ENCODE results near the gene TRIM24. TPM values are rescaled to one million over a fixed set of nuclear protein-coding genes. Genes with fewer than 3 reads are reported as not detected.

Gene TRIM24
- total RNA-seq, 1 experiment from 2014 or later: 113 TPM

DNA sequence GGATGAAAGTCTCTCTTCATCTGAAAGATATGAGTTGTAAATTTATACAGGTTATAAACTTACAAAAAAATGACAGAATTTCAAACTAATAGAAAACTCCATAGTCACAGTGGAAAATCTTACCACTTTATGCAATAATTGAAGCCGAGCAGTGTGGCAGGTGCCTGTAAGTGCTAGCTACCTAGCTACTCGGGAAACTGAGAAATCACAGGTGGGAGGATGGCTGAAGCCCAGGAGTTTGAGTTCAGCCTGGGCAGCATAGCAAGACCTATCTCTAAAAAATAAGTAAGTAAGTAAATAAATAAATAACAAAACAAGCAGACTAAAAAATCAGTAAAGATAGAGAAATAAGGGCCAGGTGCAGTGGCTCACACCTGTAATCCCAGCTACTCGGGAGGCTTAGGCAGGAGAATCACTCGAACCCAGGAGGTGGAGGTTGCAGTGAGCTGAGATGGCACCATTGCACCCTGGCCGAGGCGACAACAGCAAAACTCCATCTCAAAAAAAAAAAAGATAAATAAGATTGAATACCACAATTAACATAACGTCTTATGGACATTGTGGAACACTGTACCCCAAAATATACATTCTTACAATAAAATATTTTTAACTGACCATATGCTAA is 61.9 kb downstream of the TRIM24 start:
- H3K27me3 Mint-ChIP-seq (ENCODE audit: low read depth): no peaks in the 10 kb centered on the region
- DNase-seq (ENCODE audit: low spot score): no peak
- no peaks in the 10 kb centered on the region for H3K4me1 Mint-ChIP-seq
- TF ChIP-seq KAT7 (CRISPR knock-in tag; IDR thresholded peaks at IDR 0.05; ENCODE audit: borderline replicate concordance) (no peak), ESRRA (CRISPR knock-in tag; IDR thresholded peaks at IDR 0.05; ENCODE audit: borderline replicate concordance) (no peak), AR (CRISPR knock-in tag; IDR thresholded peaks at IDR 0.05) (no peak), TEAD4 (CRISPR knock-in tag; IDR thresholded peaks at IDR 0.05) (no peak), ELF4 (CRISPR knock-in tag; IDR thresholded peaks at IDR 0.05; ENCODE audit: low read depth) (no peak), OVOL2 (CRISPR knock-in tag; IDR thresholded peaks at IDR 0.05; ENCODE audit: borderline replicate concordance) (no peak), PRRX2 (CRISPR knock-in tag; IDR thresholded peaks at IDR 0.05) (no peak), FOXJ3 (CRISPR knock-in tag; IDR thresholded peaks at IDR 0.05; ENCODE audit: borderline replicate concordance) (no peak), RORB (CRISPR knock-in tag; IDR thresholded peaks at IDR 0.05) (no peak)
- TF ChIP-seq, protein P1, sequence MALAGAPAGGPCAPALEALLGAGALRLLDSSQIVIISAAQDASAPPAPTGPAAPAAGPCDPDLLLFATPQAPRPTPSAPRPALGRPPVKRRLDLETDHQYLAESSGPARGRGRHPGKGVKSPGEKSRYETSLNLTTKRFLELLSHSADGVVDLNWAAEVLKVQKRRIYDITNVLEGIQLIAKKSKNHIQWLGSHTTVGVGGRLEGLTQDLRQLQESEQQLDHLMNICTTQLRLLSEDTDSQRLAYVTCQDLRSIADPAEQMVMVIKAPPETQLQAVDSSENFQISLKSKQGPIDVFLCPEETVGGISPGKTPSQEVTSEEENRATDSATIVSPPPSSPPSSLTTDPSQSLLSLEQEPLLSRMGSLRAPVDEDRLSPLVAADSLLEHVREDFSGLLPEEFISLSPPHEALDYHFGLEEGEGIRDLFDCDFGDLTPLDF (CRISPR knock-in tag; IDR thresholded peaks at IDR 0.05): no peak
- TF ChIP-seq, protein P2, sequence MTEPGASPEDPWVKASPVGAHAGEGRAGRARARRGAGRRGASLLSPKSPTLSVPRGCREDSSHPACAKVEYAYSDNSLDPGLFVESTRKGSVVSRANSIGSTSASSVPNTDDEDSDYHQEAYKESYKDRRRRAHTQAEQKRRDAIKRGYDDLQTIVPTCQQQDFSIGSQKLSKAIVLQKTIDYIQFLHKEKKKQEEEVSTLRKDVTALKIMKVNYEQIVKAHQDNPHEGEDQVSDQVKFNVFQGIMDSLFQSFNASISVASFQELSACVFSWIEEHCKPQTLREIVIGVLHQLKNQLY (CRISPR knock-in tag; IDR thresholded peaks at IDR 0.05): no peak
- H3K9me3 Mint-ChIP-seq: peaks cover 38% of the 10 kb centered on the region
- ChIA-PET POLR2A (no interaction called here), CTCF (no interaction called here)
- ATAC-seq: no peak
- no peak overlapping the region for H3K4me3 Mint-ChIP-seq
- H3K36me3 Mint-ChIP-seq: peaks cover 93% of the 10 kb centered on the region
- no peak overlapping the region for H3K27ac Mint-ChIP-seq

- no peak overlapping the region for H3K4me3 Mint-ChIP-seq
- DNase-seq (ENCODE audit: low spot score) (no peak), ATAC-seq (no peak)
- H3K36me3 Mint-ChIP-seq: peaks cover 92% of the 10 kb centered on the region
- peaks cover 53% of the 10 kb centered on the region for H3K9me3 Mint-ChIP-seq
- H3K4me1 Mint-ChIP-seq: no peaks in the 10 kb centered on the region
- ChIA-PET POLR2A (no interaction called here), CTCF (no interaction called here)
- H3K27me3 Mint-ChIP-seq (ENCODE audit: low read depth): no peaks in the 10 kb centered on the region; the same call in 1 of the 2 replicates
- H3K27ac Mint-ChIP-seq: no peak overlapping the region
- TF ChIP-seq, protein P3, sequence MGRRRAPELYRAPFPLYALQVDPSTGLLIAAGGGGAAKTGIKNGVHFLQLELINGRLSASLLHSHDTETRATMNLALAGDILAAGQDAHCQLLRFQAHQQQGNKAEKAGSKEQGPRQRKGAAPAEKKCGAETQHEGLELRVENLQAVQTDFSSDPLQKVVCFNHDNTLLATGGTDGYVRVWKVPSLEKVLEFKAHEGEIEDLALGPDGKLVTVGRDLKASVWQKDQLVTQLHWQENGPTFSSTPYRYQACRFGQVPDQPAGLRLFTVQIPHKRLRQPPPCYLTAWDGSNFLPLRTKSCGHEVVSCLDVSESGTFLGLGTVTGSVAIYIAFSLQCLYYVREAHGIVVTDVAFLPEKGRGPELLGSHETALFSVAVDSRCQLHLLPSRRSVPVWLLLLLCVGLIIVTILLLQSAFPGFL (CRISPR knock-in tag; IDR thresholded peaks at IDR 0.05; ENCODE audit: borderline replicate concordance): no peak
- no peak for TF ChIP-seq CREM (CRISPR knock-in tag; IDR thresholded peaks at IDR 0.05)
- TF ChIP-seq GABPB1 (CRISPR knock-in tag; IDR thresholded peaks at IDR 0.05): no peak
- TF ChIP-seq, protein P4, sequence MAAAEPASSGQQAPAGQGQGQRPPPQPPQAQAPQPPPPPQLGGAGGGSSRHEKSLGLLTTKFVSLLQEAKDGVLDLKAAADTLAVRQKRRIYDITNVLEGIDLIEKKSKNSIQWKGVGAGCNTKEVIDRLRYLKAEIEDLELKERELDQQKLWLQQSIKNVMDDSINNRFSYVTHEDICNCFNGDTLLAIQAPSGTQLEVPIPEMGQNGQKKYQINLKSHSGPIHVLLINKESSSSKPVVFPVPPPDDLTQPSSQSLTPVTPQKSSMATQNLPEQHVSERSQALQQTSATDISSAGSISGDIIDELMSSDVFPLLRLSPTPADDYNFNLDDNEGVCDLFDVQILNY (CRISPR knock-in tag; IDR thresholded peaks at IDR 0.05): no peak
- TF ChIP-seq, protein P5, sequence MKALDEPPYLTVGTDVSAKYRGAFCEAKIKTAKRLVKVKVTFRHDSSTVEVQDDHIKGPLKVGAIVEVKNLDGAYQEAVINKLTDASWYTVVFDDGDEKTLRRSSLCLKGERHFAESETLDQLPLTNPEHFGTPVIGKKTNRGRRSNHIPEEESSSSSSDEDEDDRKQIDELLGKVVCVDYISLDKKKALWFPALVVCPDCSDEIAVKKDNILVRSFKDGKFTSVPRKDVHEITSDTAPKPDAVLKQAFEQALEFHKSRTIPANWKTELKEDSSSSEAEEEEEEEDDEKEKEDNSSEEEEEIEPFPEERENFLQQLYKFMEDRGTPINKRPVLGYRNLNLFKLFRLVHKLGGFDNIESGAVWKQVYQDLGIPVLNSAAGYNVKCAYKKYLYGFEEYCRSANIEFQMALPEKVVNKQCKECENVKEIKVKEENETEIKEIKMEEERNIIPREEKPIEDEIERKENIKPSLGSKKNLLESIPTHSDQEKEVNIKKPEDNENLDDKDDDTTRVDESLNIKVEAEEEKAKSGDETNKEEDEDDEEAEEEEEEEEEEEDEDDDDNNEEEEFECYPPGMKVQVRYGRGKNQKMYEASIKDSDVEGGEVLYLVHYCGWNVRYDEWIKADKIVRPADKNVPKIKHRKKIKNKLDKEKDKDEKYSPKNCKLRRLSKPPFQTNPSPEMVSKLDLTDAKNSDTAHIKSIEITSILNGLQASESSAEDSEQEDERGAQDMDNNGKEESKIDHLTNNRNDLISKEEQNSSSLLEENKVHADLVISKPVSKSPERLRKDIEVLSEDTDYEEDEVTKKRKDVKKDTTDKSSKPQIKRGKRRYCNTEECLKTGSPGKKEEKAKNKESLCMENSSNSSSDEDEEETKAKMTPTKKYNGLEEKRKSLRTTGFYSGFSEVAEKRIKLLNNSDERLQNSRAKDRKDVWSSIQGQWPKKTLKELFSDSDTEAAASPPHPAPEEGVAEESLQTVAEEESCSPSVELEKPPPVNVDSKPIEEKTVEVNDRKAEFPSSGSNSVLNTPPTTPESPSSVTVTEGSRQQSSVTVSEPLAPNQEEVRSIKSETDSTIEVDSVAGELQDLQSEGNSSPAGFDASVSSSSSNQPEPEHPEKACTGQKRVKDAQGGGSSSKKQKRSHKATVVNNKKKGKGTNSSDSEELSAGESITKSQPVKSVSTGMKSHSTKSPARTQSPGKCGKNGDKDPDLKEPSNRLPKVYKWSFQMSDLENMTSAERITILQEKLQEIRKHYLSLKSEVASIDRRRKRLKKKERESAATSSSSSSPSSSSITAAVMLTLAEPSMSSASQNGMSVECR (CRISPR knock-in tag; IDR thresholded peaks at IDR 0.05; ENCODE audit: borderline replicate concordance): no peak
- TF ChIP-seq ZMAT4 (CRISPR knock-in tag; IDR thresholded peaks at IDR 0.05): no peak
- no peak for TF ChIP-seq JUN (CRISPR knock-in tag; IDR thresholded peaks at IDR 0.05)
- TF ChIP-seq NR1H2 (CRISPR knock-in tag; IDR thresholded peaks at IDR 0.05): no peak
- TF ChIP-seq RELA (CRISPR knock-in tag; IDR thresholded peaks at IDR 0.05; ENCODE audit: borderline replicate concordance): no peak
- no peak for TF ChIP-seq CTCF (IDR thresholded peaks at IDR 0.05)
- no peak for TF ChIP-seq RORB (CRISPR knock-in tag; IDR thresholded peaks at IDR 0.05)
- no peak for TF ChIP-seq TCF7 (CRISPR knock-in tag; IDR thresholded peaks at IDR 0.05; ENCODE audit: low read depth)
These were observed 64.2 kb downstream of the TRIM24 start for GRCh38 chr7:138524259-138524658.

Measured in WTC11 (cell line).